ENCODE results near the gene PER3. TPM values are rescaled to one million over a fixed set of nuclear protein-coding genes. Genes with fewer than 3 reads are reported as not detected.

Gene PER3
- total and polyA plus RNA-seq, 2 donors from 2014 or later = 5.1 to 23.8 TPM

DNA sequence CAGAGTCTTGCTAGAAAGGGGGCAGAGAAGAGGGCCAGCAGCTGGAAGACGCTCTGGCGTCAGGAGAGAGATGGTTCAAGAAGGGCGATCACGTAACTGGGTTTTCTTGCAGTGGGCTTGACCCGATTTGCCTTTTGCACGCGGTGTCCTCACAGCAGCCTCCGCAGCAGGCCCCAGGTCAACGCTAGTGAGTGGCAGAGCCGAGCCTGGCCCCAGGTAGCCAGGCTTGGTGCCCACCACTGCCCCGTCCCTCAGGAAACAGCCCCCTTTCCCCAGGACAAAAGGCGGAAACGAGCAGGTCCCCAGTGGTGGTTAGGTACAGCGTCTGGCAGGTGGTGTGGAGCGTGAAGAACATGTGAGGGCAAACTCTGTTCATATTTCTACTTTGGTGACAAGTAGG, 77.4 kb downstream of the PER3 start:
- FAIRE-seq (no peak), DNase-seq (no peak)
- Histone ChIP-seq H3K27ac (ENCODE audit: low read depth in 2 of 2, low read length in 2 of 2) (no peak overlapping the region), H3K36me3 (ENCODE audit: control insufficient read depth in 2 of 3, insufficient read depth in 3 of 3, low read length in 3 of 3) (no peaks in the 10 kb centered on the region), H3K9me3 (ENCODE audit: control insufficient read depth in 2 of 3, insufficient read depth in 1 of 3, low read length in 3 of 3) (no peaks in the 10 kb centered on the region), H3K4me3 (ENCODE audit: low read length in 3 of 3) (no peak overlapping the region), H3K9ac (ENCODE audit: low read length in 3 of 3) (no peak overlapping the region), H3K4me1 (ENCODE audit: control insufficient read depth in 2 of 3, insufficient read depth in 2 of 3, low read depth in 1 of 3, low read length in 3 of 3) (no peaks in the 10 kb centered on the region), H3K27me3 (ENCODE audit: control insufficient read depth, insufficient read depth, low read length) (no peaks in the 10 kb centered on the region)
- intact Hi-C loops (cut with DNase I) = no loop called here
- TF ChIP-seq, protein P1, sequence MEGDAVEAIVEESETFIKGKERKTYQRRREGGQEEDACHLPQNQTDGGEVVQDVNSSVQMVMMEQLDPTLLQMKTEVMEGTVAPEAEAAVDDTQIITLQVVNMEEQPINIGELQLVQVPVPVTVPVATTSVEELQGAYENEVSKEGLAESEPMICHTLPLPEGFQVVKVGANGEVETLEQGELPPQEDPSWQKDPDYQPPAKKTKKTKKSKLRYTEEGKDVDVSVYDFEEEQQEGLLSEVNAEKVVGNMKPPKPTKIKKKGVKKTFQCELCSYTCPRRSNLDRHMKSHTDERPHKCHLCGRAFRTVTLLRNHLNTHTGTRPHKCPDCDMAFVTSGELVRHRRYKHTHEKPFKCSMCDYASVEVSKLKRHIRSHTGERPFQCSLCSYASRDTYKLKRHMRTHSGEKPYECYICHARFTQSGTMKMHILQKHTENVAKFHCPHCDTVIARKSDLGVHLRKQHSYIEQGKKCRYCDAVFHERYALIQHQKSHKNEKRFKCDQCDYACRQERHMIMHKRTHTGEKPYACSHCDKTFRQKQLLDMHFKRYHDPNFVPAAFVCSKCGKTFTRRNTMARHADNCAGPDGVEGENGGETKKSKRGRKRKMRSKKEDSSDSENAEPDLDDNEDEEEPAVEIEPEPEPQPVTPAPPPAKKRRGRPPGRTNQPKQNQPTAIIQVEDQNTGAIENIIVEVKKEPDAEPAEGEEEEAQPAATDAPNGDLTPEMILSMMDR (IDR thresholded peaks at IDR 0.05; ENCODE audit: borderline replicate concordance, extremely low read depth, insufficient read depth) = no peak

DNA sequence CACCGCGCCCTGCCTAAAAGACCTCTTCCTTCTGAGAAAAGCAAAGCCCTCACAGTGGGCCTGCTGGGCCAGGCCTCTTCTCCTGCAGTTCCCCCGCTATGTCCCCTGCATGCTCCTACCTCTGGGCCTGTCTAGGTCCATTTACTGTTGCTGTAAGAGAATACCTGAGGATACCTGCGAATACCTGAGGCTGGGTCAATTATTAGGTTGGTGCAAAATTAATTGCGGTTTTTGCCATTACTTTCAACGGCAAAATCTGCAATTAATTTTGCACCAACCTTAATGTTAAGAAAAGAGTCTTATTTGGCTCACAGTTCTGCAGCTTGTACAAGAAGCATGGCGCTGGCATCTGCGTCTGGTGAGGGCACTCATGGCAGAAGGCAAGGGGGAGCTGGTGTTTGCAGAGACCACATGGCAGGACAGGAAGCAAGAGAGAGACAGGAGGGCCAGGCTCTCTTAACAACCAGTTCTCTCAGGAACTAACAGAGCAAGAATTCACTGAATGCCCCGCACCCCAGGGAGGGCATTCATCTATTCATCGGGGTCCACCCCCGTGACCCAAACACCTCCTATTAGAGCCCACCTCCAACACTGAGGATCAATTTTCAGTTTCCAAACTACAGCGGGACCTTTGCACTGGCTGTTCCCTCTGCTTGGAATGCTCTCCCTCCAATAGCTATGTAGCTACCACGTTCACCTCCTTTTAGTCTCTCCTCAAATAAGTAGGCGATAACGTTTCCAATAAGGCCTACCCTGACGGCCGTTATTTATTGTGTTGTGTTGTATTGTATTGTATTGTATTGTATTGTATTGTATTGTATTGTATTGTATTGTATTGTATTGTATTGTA, 78.3 kb downstream of the PER3 start:
- DNase-seq (no peak), FAIRE-seq (no peak)
- no peaks in the 10 kb centered on the region for H3K9me3 ChIP-seq (ENCODE audit: control insufficient read depth in 2 of 3, insufficient read depth in 1 of 3, low read length in 3 of 3)
- no peaks in the 10 kb centered on the region for H3K4me1 ChIP-seq (ENCODE audit: control insufficient read depth in 2 of 3, insufficient read depth in 2 of 3, low read depth in 1 of 3, low read length in 3 of 3)
- no peaks in the 10 kb centered on the region for H3K36me3 ChIP-seq (ENCODE audit: control insufficient read depth in 2 of 3, insufficient read depth in 3 of 3, low read length in 3 of 3)
- H3K4me3 ChIP-seq (ENCODE audit: low read length in 3 of 3) = no peak overlapping the region
- H3K27ac ChIP-seq (ENCODE audit: low read depth in 2 of 2, low read length in 2 of 2) = no peak overlapping the region
- no peak overlapping the region for H3K9ac ChIP-seq (ENCODE audit: low read length in 3 of 3)
- TF ChIP-seq, protein P1 (IDR thresholded peaks at IDR 0.05; ENCODE audit: borderline replicate concordance, extremely low read depth, insufficient read depth) = no peak
- no peaks in the 10 kb centered on the region for H3K27me3 ChIP-seq (ENCODE audit: control insufficient read depth, insufficient read depth, low read length)
- intact Hi-C loops (cut with DNase I) = no loop called here

DNA sequence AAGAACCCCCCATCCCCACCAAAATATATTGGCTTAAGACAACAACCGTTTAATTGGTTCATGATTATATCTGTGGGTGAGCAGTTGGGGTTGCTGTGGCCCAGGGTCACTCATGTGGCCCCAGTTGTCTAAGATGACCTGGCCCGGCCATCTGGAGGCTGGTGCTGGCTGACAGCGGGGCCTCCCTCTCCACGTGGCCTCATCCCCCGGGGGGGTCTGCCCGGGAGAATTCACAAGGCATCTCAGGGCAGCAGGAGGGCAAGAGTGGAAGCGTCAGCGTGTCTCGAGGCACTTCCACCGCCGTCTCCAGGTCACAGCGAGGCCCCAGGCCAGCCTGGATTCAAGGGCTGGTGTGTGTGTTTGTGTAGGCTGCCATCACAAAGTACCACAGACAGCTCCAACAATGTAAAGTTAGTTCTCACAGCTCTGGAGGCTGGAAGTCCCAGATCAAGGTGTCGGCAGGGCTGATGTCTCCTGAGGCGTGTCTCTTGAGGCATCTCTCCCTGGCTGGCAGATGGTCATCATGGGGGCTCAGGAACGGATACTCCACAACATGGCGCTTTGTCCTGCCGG, 79.8 kb downstream of the PER3 start:
- intact Hi-C loops (cut with DNase I) = no loop called here
- Histone ChIP-seq H3K4me1 (ENCODE audit: control insufficient read depth in 2 of 3, insufficient read depth in 2 of 3, low read depth in 1 of 3, low read length in 3 of 3) (no peaks in the 10 kb centered on the region), H3K9ac (ENCODE audit: low read length in 3 of 3) (no peak overlapping the region), H3K27ac (ENCODE audit: low read depth in 2 of 2, low read length in 2 of 2) (no peak overlapping the region), H3K36me3 (ENCODE audit: control insufficient read depth in 2 of 3, insufficient read depth in 3 of 3, low read length in 3 of 3) (no peaks in the 10 kb centered on the region), H3K9me3 (ENCODE audit: control insufficient read depth in 2 of 3, insufficient read depth in 1 of 3, low read length in 3 of 3) (no peaks in the 10 kb centered on the region), H3K27me3 (ENCODE audit: control insufficient read depth, insufficient read depth, low read length) (no peaks in the 10 kb centered on the region), H3K4me3 (ENCODE audit: low read length in 3 of 3) (no peak overlapping the region)
- DNase-seq (no peak), FAIRE-seq (no peak)
- TF ChIP-seq, protein P1 (IDR thresholded peaks at IDR 0.05; ENCODE audit: borderline replicate concordance, extremely low read depth, insufficient read depth) = no peak
